CD14-positive monocyte (primary cell): ENCODE data around the gene AHNAK2. TPM values are rescaled to one million over a fixed set of nuclear protein-coding genes. Genes with fewer than 3 reads are reported as not detected.

ENCODE experiments used
- DNase-seq, 3 donors: peaks; one replicate each; pipeline ENCODE4 v3.0.0-alpha.2; 2011 to 2022
- H2AFZ ChIP-seq: 2 replicates; pipeline ENCODE4 v1.6.0; 2012; ENCODE audit warnings: mild to moderate bottlenecking, low read depth, low read length, inconsistent platforms; ENCODE audit not compliant: insufficient read depth, poor library complexity, severe bottlenecking
- H3K27ac ChIP-seq, 2 donors: 1 replicate in 1 of 2; 2 replicates in 1 of 2; pipeline ENCODE4 v1.5.1; 2012 to 2013; ENCODE audit warnings: low read length in 2 of 2, control low read depth in 1 of 2, inconsistent platforms in 1 of 2, low read depth in 1 of 2, mild to moderate bottlenecking in 1 of 2
- H3K27me3 ChIP-seq, 2 donors: one replicate each; pipeline versions ENCODE4 v1.6.0 to v1.6.1; 2011 to 2013; ENCODE audit warnings: low read length in 2 of 2; ENCODE audit not compliant: control insufficient read depth in 2 of 2, insufficient read depth in 2 of 2
- H3K36me3 ChIP-seq, 2 donors: replicated peaks in 1 of 2; 1 replicate in 1 of 2; 2 replicates in 1 of 2; pipeline versions ENCODE4 v1.5.1 to v1.6.1; 2012 to 2013; ENCODE audit warnings: low read length in 2 of 2, control low read depth in 1 of 2, inconsistent platforms in 1 of 2, mild to moderate bottlenecking in 1 of 2; ENCODE audit not compliant: insufficient read depth in 2 of 2, control insufficient read depth in 1 of 2
- H3K4me1 ChIP-seq, 2 donors: 1 replicate in 1 of 2; 2 replicates in 1 of 2; pipeline versions ENCODE4 v1.5.1 to v1.6.1; 2012 to 2013; ENCODE audit warnings: low read length in 2 of 2, control low read depth in 1 of 2, inconsistent platforms in 1 of 2, mild to moderate bottlenecking in 1 of 2, moderate library complexity in 1 of 2; ENCODE audit not compliant: insufficient read depth in 2 of 2, control insufficient read depth in 1 of 2
- H3K4me2 ChIP-seq: replicated peaks from 2 replicates; pipeline ENCODE3; 2012; ENCODE audit warnings: low read length, moderate library complexity, mild to moderate bottlenecking; ENCODE audit not compliant: poor library complexity, severe bottlenecking; ENCODE audit errors: extremely low read depth
- H3K4me3 ChIP-seq, 3 experiments: fragments of 200-600 bp in 1 of 3; sonication (generic) in 1 of 3; replicated peaks in 1 of 3; 1 replicate in 2 of 3; 2 replicates in 1 of 3; pipeline ENCODE4 v1.5.1; 2011 to 2013; ENCODE audit warnings: low read length in 3 of 3, mild to moderate bottlenecking in 3 of 3, control low read depth in 2 of 3, low read depth in 2 of 3, inconsistent platforms in 1 of 3, moderate library complexity in 1 of 3
- H3K79me2 ChIP-seq: 2 replicates; pipeline ENCODE4 v1.6.0; 2012; ENCODE audit warnings: mild to moderate bottlenecking, control low read depth, inconsistent platforms, low read length, moderate library complexity; ENCODE audit not compliant: insufficient read depth
- H3K9ac ChIP-seq: 2 replicates; pipeline ENCODE4 v1.6.0; 2017; ENCODE audit warnings: low read length, mild to moderate bottlenecking; ENCODE audit not compliant: insufficient read depth, poor library complexity, severe bottlenecking
- H3K9me3 ChIP-seq, 2 donors: replicated peaks in 1 of 2; 1 replicate in 1 of 2; 2 replicates in 1 of 2; pipeline versions ENCODE4 v1.5.1 to v1.6.1; 2012 to 2013; ENCODE audit warnings: low read length in 2 of 2, control low read depth in 1 of 2; ENCODE audit not compliant: control insufficient read depth in 1 of 2, insufficient read depth in 1 of 2
- H4K20me1 ChIP-seq: 2 replicates; pipeline ENCODE4 v1.6.0; 2012; ENCODE audit warnings: mild to moderate bottlenecking, low read length, control low read depth, moderate library complexity; ENCODE audit not compliant: insufficient read depth
- H3K27ac Mint-ChIP-seq, 7 donors: one replicate each; pipeline ENCODE4 v1.8.0; 2020; ENCODE audit warnings: mild to moderate bottlenecking in 7 of 7, mixed read lengths in 7 of 7, moderate library complexity in 6 of 7, inconsistent platforms in 2 of 7
- H3K27me3 Mint-ChIP-seq, 3 donors: one replicate each; pipeline ENCODE4 v1.8.0; 2021 to 2022; ENCODE audit warnings: low read depth in 3 of 3, mild to moderate bottlenecking in 3 of 3, mixed read lengths in 3 of 3, moderate library complexity in 3 of 3, inconsistent platforms in 1 of 3
- H3K36me3 Mint-ChIP-seq, 2 donors: one replicate each; pipeline ENCODE4 v1.8.0; 2020; ENCODE audit warnings: mixed read lengths in 2 of 2, inconsistent platforms in 1 of 2, mild to moderate bottlenecking in 1 of 2
- H3K4me1 Mint-ChIP-seq: one replicate; pipeline ENCODE4 v1.8.0; 2020; ENCODE audit warnings: mild to moderate bottlenecking, mixed read lengths
- H3K4me3 Mint-ChIP-seq, 2 donors: one replicate each; pipeline ENCODE4 v1.8.0; 2020; ENCODE audit warnings: mild to moderate bottlenecking in 2 of 2, mixed read lengths in 2 of 2, moderate library complexity in 1 of 2
- H3K9me3 Mint-ChIP-seq, 7 donors: one replicate each; pipeline ENCODE4 v1.8.0; 2020 to 2022; ENCODE audit warnings: mixed read lengths in 7 of 7, mild to moderate bottlenecking in 6 of 7, moderate library complexity in 6 of 7, inconsistent platforms in 2 of 7
- CTCF ChIP-seq: fragments of 200-600 bp; IDR thresholded peaks from one replicate; pipeline ENCODE4 v1.8.0; 2022; ENCODE audit warnings: antibody characterized with exemption, mild to moderate bottlenecking
- WGBS: methylation state at CpG from one replicate; pipeline ENCODE4 v1.1.5; 2013; ENCODE audit warnings: missing lambda C conversion rate; ENCODE audit not compliant: insufficient coverage; 5-methylcytosine and 5-hydroxymethylcytosine counted together
- intact Hi-C, 2 donors: fragments of 100-400 bp; cut with micrococcal nuclease; formaldehyde crosslinking; loops; one replicate each; pipeline versions ENCODE4 v1.15.0 to v1.15.1; 2023
- polyA plus RNA-seq, 3 donors: library from polyadenylated mRNA; depleted of rRNA in 1 of 3; unstranded in 2 of 3; stranded (reverse) in 1 of 3; fragments of 300-500 nt in 2 of 3; fragments of >200 nt in 1 of 3; fragmentation: Illumina TruSeq in 2 of 3; gene quantifications; 1 replicate in 2 of 3; 2 replicates in 1 of 3; pipeline ENCODE4 v1.2.3, GENCODE V29; 2012 to 2021

Gene AHNAK2
- polyA plus RNA-seq, 3 donors, result 0.01 TPM; not detected in 2

- Mint-ChIP-seq H3K27ac (no peak overlapping the region), H3K4me3 (peak overlapping the region in 1 of 2 donors; percentile 60), H3K4me1 (peaks cover 4% of the 10 kb centered on the region), H3K36me3 (no peaks in the 10 kb centered on the region), H3K27me3 (peaks cover 19 to 38% (median 29%) of the 10 kb centered on the region in 3 donors), H3K9me3 (peaks cover 0 to 3% (median 0%) of the 10 kb centered on the region in 7 donors)
- Histone ChIP-seq H3K9me3 (no peaks in the 10 kb centered on the region), H3K79me2 (no peaks in the 10 kb centered on the region), H3K4me2 (no peak overlapping the region), H4K20me1 (no peaks in the 10 kb centered on the region), H2AFZ (no peak overlapping the region), H3K36me3 (no peaks in the 10 kb centered on the region), H3K9ac (no peak overlapping the region), H3K27me3 (peaks cover 2 to 23% of the 10 kb centered on the region in 2 donors), H3K27ac (no peak overlapping the region), H3K4me3 (no peak overlapping the region), H3K4me1 (no peaks in the 10 kb centered on the region)
- no peak for TF ChIP-seq CTCF
- 70% methylated on average over 3 of the region's 8 CpGs for WGBS
- intact Hi-C loops, result no loop called here
- DNase-seq, result no peak
These were observed 11.2 kb downstream of the AHNAK2 start for GRCh38 chr14:104966981-104967385.

GRCh38 chr14:104966261-104966865, 11.8 kb downstream of the AHNAK2 start:
- Histone ChIP-seq H2AFZ (no peak overlapping the region), H3K36me3 (no peaks in the 10 kb centered on the region), H3K27ac (no peak overlapping the region), H4K20me1 (no peaks in the 10 kb centered on the region), H3K79me2 (no peaks in the 10 kb centered on the region), H3K9ac (no peak overlapping the region), H3K4me2 (no peak overlapping the region), H3K9me3 (no peaks in the 10 kb centered on the region), H3K4me3 (no peak overlapping the region), H3K27me3 (peaks cover 2 to 23% of the 10 kb centered on the region in 2 donors), H3K4me1 (no peaks in the 10 kb centered on the region)
- Mint-ChIP-seq H3K4me1 (peaks cover 4% of the 10 kb centered on the region), H3K4me3 (no peak overlapping the region), H3K36me3 (no peaks in the 10 kb centered on the region), H3K27ac (peak overlapping the region in 1 of 7 donors; percentile 20), H3K9me3 (peaks cover 0 to 3% (median 0%) of the 10 kb centered on the region in 7 donors), H3K27me3 (peaks cover 19 to 38% (median 29%) of the 10 kb centered on the region in 3 donors)
- DNase-seq, result peak in 1 of 3 donors; percentile 2
- WGBS, result 91% methylated on average over 8 of the region's 9 CpGs
- intact Hi-C loops, result no loop called here
- TF ChIP-seq CTCF, result no peak
